Stimulated activated CD8-positive, alpha-beta memory T cell treated with anti-CD3 and anti-CD28 coated beads, Interleukin-4, amount 100 ng/mL, for 48 hours (primary cell): ENCODE results near the gene OPCML.

Experiments used
- DNase-seq: peaks from one replicate; pipeline ENCODE4 v3.0.0-alpha.2; 2020

Gene OPCML

DNA sequence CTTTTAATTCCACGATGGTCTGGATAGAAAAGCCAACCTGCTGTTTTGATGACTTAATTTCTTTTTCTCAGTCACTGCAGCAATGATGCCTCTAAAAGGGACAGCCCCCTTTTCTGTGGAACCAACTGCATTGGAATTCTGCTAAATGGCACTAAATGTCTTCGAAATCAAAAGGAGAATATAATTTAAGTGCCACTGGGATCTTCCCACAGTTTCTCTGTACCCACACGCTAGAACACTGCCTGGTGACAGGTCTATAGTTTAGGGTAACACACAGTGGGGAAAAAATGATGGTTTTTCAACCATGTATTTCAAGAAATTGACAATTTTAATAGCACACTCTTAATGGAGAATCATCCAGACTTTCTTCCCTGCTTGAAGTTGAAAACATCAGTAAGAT, 182.3 kb downstream of the OPCML start:
- DNase-seq, result no peak

DNA sequence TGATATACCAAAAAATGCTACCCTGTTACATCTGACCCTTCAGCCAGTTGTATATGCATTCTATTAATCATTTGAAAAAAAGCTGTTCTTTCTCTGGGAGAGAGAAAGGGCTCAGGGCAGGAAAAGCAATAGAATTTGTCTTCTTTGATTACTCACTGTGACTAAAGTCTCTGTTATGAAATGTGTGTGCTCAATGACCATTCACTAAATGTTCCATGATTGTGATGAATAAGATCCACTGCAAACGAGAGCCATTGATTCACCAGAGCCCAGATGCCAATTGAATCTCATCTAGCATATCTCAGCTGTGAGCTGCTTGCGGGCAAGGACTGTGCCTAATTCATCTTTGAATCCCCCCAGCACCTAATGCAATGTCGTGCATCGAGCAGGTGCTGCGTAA, 184.3 kb downstream of the OPCML start:
- no peak for DNase-seq

DNA sequence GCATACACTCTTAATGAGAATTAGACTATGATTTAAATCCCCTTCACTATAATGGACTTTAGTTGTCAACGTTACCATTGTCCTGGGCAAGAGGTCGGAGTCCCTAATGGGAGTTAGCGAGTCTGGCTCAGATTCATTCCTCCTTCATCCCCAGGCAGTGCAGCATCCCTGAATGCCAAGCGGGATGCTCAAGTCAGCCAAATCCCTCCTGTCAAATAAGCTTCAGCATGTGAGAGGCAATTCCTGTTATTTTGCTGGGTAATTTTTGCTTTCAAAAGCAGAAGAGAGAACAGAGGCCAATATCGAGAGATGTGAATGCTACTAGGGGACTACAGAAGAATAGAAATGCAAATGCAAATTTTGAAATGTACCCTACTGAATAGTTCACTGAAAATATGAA, 186.2 kb downstream of the OPCML start:
- no peak for DNase-seq

DNA sequence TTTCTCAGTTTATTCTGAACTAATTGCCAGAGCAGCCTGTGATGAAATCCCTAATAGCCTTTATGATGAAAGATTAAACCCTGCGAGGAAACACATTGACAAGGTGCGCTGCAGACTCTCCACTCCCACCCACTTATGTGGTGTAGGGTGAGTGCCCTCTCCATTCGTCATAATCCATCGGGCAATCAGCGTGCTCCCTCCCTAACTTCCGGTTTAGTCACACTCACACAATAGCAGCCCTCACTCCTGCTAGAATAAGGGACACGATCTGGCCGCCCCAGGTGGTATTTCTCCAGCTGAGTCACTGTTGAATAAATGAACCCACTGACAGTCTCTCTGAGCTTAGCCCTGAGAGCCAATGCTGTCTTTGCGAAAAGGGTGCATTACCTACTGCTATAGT, 188.3 kb downstream of the OPCML start:
- DNase-seq, result no peak

DNA sequence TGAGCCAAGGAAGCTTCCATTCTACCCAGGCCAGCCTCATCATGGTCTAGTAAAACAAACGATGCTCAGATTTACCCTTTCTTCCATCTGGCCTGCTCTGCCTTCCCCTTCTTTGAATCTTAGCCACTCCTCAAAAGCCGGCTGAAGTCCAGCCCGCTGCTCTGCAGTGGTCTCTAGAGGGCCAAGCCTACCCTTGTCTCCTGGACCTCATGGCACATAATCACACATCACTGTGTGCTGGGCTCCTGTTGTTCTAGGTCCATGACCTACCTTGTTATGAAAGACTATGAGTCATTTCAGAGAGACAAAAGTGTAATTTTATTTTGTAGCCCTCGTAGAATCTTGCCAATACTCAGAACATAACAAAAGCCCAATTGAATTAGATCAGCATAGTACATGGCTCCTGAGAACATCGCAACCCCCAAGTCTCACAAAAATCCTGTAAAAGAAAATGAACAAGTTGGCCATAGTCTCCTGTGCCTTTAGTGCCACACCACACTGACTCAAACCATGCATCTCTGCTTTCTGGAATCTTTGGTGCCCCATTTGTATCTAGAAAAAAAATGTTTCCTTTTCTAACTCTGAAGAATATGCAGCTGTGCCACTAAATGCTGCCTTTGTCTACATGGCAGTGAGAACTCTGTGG, 192.7 kb downstream of the OPCML start:
- DNase-seq, result no peak

DNA sequence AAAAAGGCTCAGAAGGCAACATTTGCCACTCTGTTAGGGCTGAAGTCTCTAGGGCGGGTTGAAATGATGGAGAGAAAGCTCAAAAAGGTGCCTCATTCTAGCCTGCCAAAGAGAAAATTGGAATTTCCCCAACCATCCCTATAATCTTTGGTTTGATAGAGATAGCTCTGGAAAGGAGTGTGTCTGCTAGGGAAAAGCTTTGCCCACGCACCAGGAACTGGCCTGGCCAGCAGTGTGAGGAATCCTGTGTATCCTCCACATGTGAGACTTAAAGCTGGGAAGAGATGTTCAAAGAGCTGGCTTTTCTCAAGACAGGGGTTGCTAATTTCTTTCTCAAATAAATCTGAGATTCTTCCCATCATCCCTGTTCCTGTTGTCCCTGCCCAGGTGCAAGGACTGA, 193.7 kb downstream of the OPCML start:
- no peak for DNase-seq

DNA sequence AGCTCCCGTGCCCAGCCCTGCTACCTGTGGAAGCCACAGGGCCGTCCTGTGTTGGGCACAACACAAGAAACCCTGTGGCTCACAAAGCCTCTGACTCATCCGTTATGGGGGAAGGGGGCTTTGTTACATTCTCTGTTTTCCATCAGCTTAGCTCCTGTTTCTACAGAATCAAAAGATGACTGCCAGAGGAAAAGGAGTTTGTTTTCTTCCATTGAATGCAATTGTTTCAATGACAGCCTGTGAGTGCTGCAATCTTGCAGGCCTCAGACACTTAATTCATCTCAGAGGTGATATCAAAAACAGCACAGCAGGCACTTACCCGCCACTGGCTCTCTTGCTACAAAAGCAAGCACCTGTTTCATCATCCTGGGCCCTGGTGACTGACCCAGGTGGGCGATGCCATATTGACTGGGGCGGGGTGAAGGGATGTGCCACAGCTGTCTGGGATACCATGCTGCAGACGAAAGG, 194.3 kb downstream of the OPCML start:
- DNase-seq, result no peak

DNA sequence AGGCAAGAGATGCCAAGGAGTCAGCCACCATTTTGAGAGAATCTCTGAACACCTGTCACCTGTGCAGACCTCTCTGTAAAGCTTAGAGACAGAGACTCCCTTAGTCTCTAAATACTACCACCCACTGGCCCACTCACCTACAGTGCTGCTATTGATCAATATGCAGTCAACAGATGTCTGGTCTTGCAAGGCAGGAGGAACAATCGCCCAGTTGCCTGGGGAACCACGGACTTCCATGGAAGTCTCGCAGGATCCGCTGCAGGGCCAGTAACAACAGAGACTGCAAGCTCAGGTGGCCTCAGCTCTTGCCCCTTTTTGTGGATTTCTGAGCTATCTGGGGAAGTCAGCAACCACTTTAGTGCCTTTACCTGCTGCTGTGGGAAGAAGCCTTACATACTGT, 195.1 kb downstream of the OPCML start:
- no peak for DNase-seq

DNA sequence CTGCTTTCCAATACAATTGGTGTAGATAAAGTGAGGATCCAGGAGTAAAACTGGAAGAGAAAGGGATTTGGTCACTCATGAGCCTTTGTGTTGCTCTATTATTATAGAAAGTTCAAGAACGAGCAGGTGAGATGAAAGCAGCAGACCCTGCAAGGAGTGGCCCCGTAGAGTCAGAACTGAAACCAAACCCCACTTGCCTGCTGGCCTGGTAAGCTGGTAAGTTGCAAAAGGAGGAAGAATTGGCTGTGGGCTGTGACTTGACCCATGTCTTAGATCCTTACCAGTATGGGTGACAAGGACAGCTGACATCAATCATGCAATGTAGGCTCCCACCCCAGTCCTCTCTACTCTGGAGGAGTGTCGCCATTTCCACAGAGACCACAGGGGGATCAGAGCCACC, 201.3 kb downstream of the OPCML start:
- no peak for DNase-seq

DNA sequence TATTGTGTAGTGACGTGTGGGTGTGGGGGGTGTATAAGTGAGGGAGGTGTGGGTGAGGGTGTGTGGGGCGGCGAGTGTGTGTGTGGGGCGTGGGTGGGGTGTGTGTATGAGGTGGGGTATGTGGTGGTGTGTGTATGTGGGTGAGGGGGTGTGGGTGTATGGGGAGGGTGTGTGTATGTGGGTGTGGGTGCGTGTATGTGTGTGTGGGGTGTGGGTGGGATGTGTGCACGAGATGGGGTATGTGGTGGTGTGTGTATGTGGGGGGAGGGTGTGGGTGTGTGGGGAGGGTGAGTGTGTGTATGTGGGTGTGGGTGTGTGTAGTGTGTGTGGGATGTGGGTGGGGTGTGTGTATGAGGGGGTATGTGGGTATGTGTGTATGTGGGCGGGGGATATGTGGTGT, 205.5 kb downstream of the OPCML start:
- no peak for DNase-seq

DNA sequence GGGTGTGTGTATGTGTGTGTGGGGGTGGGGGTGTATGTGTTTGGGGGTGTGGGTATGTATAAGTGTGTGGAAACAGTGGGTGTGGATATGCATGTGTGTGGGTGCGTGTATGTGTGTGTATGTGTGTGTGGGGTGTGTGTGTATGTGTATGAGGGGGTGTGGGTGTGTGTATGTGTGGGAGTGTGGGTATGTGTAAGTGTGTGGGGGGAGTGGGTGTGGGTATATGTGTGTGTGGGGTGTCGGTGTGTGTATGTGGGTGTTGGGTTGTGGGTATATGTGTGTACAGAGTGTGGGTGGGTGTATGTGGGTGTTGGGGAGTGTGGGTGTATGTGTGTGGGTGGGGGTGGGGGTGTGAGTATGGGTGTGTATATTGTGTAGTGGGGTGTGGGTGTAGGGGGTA, 206.0 kb downstream of the OPCML start:
- no peak for DNase-seq

DNA sequence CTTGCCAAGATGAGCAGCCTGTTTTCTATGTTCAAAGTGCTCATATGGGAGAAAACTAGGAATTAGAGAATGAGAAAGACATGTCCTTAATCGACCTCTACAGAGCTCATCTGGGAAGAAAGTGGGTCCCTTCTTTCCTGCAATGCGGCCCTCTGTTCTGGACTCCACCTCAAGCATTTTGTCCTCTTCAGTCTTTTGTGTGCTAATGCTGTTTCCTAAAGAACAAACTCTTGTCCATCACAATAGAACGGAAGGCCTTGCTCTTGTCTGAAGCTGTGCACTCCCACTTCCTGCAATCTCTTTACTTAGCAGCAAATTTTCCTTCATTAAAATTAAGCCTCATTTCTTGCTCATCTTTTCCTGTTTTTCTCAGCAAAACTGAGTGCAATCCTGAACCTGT, 206.6 kb downstream of the OPCML start:
- no peak for DNase-seq

DNA sequence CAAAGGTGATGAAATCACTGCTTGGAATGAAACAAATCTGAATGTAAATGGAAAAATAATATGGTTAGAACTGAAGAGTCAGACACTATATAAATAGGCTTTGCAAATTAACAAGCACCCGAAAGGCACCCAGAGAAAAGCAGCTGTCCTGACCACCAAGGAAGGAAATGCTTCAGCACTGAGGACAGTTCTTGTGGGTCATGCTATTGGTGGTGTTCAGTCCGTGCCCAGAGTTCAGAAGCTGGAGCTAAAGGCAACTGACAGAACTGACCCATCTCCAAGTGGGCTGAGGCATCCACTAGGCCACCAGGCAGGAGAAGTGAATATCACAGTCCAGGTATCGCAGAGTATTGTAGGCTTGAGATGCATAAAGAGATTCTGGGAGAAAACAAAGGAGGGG, 208.9 kb downstream of the OPCML start:
- no peak for DNase-seq

DNA sequence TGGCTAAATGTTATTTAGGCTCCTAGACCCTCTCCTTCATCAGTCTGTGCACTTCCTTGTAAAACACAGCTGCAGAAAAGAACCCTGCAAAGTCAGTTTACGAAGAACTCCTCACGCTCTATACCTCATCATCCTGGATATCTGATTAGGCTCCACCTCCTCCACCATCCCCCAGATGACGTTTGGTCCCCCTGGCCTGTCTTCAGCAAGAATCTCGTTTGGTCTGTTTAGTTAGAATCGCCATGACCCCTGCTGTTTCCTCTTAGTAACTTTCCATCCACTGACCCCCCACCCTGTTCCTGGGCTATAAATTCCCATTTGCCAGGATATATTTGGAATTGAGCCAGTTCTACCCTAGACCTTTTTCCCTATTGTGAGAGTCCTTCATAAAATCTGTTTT, 214.1 kb downstream of the OPCML start:
- no peak for DNase-seq

DNA sequence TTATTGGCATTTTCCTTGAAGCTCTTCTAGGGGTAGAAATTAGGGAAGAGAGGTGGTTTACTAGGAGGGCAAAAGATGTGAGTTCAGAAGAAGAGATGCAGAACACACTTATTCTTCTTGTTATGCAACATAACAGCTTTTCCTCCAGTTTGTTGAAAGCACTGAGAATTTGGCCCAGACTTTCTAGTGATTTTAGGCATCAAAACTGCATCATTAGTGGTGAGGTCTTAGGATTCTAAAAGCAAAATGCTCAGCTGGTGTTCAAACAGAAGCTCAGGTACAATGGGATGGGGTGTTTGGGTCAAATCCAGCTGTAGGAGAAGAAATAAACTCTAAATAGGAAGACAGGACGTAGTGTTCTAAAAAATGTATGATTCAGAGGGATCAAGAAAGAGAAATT, 221.1 kb downstream of the OPCML start:
- no peak for DNase-seq

DNA sequence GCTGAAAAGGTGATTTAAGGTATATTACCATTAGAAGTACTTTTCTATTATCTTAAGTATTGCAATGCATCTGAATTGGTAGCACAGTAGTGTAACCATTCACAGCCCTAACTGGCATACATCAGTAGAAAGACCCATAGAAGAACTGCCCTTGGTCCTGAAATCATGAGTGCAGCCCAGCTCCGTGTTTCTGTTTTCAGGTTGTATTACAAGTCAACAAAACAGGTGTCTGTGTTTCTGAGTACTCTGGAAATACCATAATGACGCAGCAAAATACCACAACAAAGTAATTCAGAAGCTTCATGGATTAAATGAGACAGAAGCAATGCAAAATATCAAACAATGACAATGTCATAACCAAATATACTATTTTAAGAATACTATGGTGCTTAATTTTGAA, 226.3 kb downstream of the OPCML start:
- DNase-seq, result no peak

DNA sequence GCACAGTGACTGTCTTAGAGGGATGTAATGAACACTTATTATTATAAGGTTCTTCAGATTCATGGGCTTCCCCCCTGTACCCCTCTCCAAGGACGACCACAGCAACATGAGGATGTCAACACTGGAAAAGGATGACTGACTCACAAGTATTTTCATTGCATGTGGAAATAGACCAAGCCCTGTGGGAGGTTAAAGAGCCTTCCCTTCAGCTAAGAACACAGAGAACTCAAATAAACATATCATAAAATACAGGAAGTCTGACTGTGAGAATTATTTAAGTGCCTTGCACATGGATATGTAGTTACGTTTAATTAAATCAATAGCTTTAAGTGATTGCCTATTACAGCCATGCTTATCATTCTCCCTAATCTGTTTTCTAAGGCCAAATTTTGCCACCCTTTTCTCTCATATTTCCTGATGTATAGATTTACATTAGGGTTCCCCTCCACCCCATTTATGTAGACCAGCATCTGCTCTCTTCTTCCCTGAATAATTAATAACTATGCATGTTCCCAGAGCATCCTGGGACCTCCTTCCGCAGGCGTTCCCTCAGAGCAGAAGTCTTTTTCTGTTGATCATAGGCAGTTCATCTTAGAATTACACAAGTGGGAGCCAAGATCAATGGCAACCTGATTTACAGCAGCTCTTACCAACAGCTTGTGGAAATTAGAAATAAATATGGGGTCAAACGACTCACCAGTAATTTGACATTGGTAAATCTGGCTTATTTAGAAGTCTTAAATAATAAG, 226.9 kb downstream of the OPCML start:
- no peak for DNase-seq

DNA sequence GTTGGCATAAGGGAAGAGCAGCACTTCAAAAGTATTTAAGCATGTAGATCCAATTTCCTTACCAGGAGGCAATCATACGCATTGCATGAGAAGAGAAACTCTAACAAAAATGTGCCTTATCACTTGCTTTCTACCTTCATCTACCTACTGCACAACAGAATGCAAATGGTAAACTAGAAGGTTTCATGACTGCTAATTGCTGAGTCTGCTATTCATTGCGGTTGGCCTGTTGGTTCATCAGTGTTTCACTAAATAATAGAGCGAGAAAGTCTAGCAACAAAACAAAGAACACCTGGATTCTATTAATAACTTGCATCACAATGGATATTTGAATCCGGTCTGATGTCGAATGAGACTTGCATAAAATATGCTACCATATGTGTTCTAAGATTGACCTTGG, 229.0 kb downstream of the OPCML start:
- no peak for DNase-seq

DNA sequence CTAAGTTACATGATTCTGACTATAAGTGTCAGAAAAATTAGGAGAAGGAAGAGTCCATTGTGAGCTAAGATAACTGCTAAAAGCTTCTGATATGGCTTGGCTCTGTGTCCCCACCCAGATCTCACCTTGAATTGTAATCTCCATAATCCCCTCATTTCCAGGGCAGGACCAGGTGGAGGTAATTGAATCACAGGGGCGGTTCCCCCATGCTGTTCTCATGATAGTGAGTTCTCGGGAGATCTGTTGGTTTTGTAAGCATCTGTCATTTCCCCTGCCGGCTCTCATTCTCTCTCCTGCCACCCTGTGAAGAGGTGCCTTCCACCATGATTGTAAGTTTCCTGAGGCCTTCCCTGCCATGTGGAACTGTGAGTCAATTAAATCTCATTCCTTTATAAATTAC, 230.2 kb downstream of the OPCML start:
- DNase-seq, result no peak

DNA sequence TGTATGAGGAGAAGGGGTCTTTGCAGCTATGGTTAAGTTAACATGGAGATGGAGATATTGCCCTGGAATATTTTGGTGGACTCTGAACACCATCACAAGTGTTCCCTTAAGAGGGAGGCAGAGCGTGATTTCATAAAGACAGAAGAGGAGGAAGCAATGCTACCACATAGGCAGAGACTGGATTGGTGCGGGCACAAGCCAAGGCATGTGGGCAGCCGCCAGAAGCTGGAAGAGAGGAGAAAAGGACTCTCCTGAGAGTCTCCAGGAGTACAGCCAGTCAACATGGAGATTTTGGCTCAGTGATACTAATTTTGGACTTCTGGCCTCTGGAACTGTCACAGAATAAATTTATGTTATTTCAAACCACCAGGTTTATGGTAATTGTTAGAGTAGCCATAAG, 231.6 kb downstream of the OPCML start:
- DNase-seq, result no peak

DNA sequence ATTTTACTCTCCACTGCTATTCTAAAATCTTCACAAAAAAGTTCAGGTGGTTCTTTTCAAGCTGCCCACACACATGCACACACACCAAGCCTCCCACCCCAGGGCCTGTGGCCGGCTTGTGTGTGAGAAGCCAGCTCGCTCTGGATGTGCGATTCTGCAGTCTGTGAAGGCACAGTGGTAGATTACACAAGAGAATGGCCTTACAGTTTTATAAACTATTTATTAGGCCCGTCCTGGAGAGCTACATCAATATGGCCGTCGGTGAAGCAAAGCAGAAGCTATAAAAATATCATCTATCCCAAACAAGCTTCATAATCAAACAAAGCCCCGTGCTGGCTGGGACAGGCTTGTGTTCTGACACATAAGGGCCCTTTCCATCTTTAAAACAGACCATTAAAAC, 240.5 kb downstream of the OPCML start:
- DNase-seq, result no peak

DNA sequence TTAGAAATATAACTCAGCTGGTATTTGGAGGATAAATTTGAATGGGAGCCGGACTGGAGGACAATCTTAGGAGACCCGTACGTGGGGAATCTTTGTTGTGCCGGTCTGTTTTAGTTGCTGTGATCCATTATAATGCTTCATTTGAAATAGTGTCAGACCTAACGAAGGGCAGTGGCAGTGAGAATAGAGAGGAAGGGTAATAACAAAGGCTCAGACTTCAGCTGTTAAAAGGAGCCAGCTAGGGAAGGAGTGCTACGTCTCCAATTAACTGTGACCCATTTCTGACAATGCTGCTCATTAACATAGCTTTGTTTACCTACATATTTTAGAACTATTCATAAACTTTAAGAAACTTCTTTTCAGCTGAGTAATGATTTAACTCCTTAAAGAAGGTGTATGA, 246.9 kb downstream of the OPCML start:
- DNase-seq, result no peak

DNA sequence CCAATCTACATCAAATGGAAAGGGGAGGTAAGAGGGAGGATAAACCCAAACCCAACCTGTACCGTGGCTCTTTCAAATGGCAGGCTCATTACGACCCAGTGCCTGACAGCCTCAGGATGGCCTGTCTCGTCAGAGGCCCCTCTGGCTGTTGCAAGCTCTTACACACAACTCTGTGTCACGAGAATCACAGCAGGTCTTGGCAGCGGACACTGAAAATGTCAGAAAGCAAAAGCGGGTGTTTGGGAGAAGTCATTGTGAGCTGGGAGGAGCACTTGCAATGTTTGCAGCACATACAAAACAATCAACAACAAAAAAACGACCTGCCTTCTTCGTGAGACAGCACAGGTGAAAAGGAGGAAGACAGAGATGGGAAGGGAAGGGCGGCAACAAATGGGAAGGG, 248.1 kb downstream of the OPCML start:
- DNase-seq, result no peak

DNA sequence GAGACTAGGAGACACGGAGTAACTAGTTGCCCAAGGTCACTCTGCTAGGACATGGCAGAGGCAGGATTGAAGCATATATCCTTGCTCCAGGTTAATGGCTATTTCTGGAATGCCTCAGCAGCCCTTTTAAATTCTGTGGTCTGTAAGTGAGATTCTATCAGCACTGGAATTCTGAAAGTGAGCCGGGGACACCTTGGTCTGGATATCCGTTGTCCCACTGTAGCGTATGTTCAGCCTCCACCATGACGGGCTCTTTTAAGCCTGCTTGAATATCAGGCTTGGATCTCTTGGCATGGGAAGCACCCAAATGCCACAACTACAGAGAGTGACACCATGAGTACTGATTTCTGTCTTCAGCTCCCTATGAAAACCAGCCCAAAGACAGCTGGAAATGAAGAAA, 254.4 kb downstream of the OPCML start:
- no peak for DNase-seq
